H9 (cell line): ENCODE measurements around the gene ARVCF. TPM values are rescaled to one million over a fixed set of nuclear protein-coding genes. Genes with fewer than 3 reads are reported as not detected.

Experiments used
- DNase-seq: peaks from one replicate; pipeline ENCODE4 v3.0.0-alpha.2; 2017
- H2AFZ ChIP-seq: one replicate; pipeline ENCODE4 v1.6.1; 2013; ENCODE audit warnings: mild to moderate bottlenecking, low read length, control low read depth, moderate library complexity
- H2AK5ac ChIP-seq: 2 replicates; pipeline ENCODE4 v1.6.1; 2013; ENCODE audit warnings: low read length, control low read depth, mixed read lengths; ENCODE audit not compliant: insufficient read length
- H2BK120ac ChIP-seq: one replicate; pipeline ENCODE4 v1.6.1; 2013; ENCODE audit warnings: low read depth, mild to moderate bottlenecking, low read length, control low read depth, inconsistent platforms; ENCODE audit not compliant: poor library complexity, severe bottlenecking
- H2BK12ac ChIP-seq: 2 replicates; pipeline ENCODE4 v1.6.1; 2013; ENCODE audit warnings: low read length, control low read depth, mixed read lengths, low read depth; ENCODE audit not compliant: insufficient read length
- H2BK15ac ChIP-seq: 2 replicates; pipeline ENCODE4 v1.6.1; 2013; ENCODE audit warnings: low read depth, low read length, control low read depth
- H2BK20ac ChIP-seq: one replicate; pipeline ENCODE4 v1.6.1; 2013; ENCODE audit warnings: low read depth, mild to moderate bottlenecking, low read length, control low read depth, inconsistent platforms; ENCODE audit not compliant: poor library complexity, severe bottlenecking
- H2BK5ac ChIP-seq: 2 replicates; pipeline ENCODE4 v1.6.1; 2013; ENCODE audit warnings: low read length, control low read depth, mixed read lengths; ENCODE audit not compliant: insufficient read length
- H3K14ac ChIP-seq: 2 replicates; pipeline ENCODE4 v1.6.1; 2013; ENCODE audit warnings: low read length, control low read depth; ENCODE audit not compliant: insufficient read depth
- H3K18ac ChIP-seq: 2 replicates; pipeline ENCODE4 v1.6.1; 2013; ENCODE audit warnings: low read depth, mild to moderate bottlenecking, mixed read lengths, low read length, control low read depth; ENCODE audit not compliant: insufficient read length
- H3K23ac ChIP-seq: 2 replicates; pipeline ENCODE4 v1.6.1; 2013; ENCODE audit warnings: low read length, control low read depth, mixed read lengths, low read depth; ENCODE audit not compliant: insufficient read length
- H3K23me2 ChIP-seq: 2 replicates; pipeline ENCODE4 v1.6.1; 2013; ENCODE audit warnings: low read depth, mild to moderate bottlenecking, mixed read lengths, low read length, control low read depth; ENCODE audit not compliant: insufficient read length, poor library complexity, severe bottlenecking
- H3K27ac ChIP-seq: 2 replicates; pipeline ENCODE4 v1.5.1; 2013; ENCODE audit warnings: low read length, control low read depth, mixed read lengths, low read depth; ENCODE audit not compliant: insufficient read length
- H3K27me3 ChIP-seq: 2 replicates; pipeline ENCODE4 v1.6.1; 2013; ENCODE audit warnings: low read length, control low read depth, inconsistent platforms; ENCODE audit not compliant: insufficient read depth
- H3K4ac ChIP-seq: 2 replicates; pipeline ENCODE4 v1.6.1; 2013; ENCODE audit warnings: low read depth, mild to moderate bottlenecking, control low read depth, inconsistent platforms, low read length, moderate library complexity
- H3K4me1 ChIP-seq: 2 replicates; pipeline ENCODE4 v1.6.1; 2013; ENCODE audit warnings: low read length, control low read depth, inconsistent platforms; ENCODE audit not compliant: insufficient read depth
- H3K4me2 ChIP-seq: 2 replicates; pipeline ENCODE4 v1.6.1; 2013; ENCODE audit warnings: low read length, control low read depth, mixed read lengths; ENCODE audit not compliant: insufficient read length, insufficient read depth
- H3K56ac ChIP-seq: 2 replicates; pipeline ENCODE4 v1.6.1; 2013; ENCODE audit warnings: low read depth, mild to moderate bottlenecking, mixed read lengths, low read length, control low read depth; ENCODE audit not compliant: insufficient read length
- H3K79me1 ChIP-seq: 2 replicates; pipeline ENCODE4 v1.6.1; 2013; ENCODE audit warnings: low read depth, mild to moderate bottlenecking, moderate library complexity, low read length, control low read depth, inconsistent platforms; ENCODE audit not compliant: insufficient read depth, poor library complexity, severe bottlenecking
- H3K79me2 ChIP-seq: 2 replicates; pipeline ENCODE4 v1.6.1; 2013; ENCODE audit warnings: low read length, control low read depth, inconsistent platforms; ENCODE audit not compliant: insufficient read depth
- H3K9ac ChIP-seq: 2 replicates; pipeline ENCODE4 v1.6.1; 2013; ENCODE audit warnings: low read length, control low read depth, mixed read lengths; ENCODE audit not compliant: insufficient read length; ENCODE audit errors: extremely low read depth
- H3K9me3 ChIP-seq: one replicate; pipeline ENCODE4 v1.6.1; 2013; ENCODE audit warnings: low read depth, low read length, inconsistent platforms; ENCODE audit not compliant: control insufficient read depth
- H3T11ph ChIP-seq: one replicate; pipeline ENCODE4 v1.6.1; 2013; ENCODE audit warnings: mild to moderate bottlenecking, low read length, control low read depth, inconsistent platforms
- H4K20me1 ChIP-seq: one replicate; pipeline ENCODE4 v1.6.1; 2013; ENCODE audit not compliant: control insufficient read depth, insufficient read length, insufficient read depth
- H4K5ac ChIP-seq: 2 replicates; pipeline ENCODE4 v1.6.1; 2013; ENCODE audit warnings: low read depth, mild to moderate bottlenecking, mixed read lengths, low read length, control low read depth; ENCODE audit not compliant: insufficient read length
- H4K8ac ChIP-seq: replicated peaks from 2 replicates; pipeline ENCODE4 v1.6.1; 2013; ENCODE audit warnings: low read length, control low read depth, mixed read lengths, low read depth; ENCODE audit not compliant: insufficient read length
- H4K91ac ChIP-seq: 2 replicates; pipeline ENCODE4 v1.6.1; 2013; ENCODE audit warnings: low read depth, mild to moderate bottlenecking, moderate library complexity, mixed read lengths, low read length, control low read depth; ENCODE audit not compliant: insufficient read length
- H3K27ac Mint-ChIP-seq, 3 experiments: 2 replicates in 2 of 3; 3 replicates in 1 of 3; pipeline ENCODE4 v1.8.0; 2020 to 2021; ENCODE audit warnings: mixed read lengths in 3 of 3, mild to moderate bottlenecking in 1 of 3, moderate library complexity in 1 of 3
- H3K27me3 Mint-ChIP-seq: 2 replicates; pipeline ENCODE4 v1.8.0; 2021; ENCODE audit warnings: low read depth, mild to moderate bottlenecking, moderate library complexity, mixed read lengths
- H3K36me3 Mint-ChIP-seq, 3 experiments: 2 replicates in 2 of 3; 3 replicates in 1 of 3; pipeline ENCODE4 v1.8.0; 2020 to 2021; ENCODE audit warnings: low read depth in 3 of 3, mixed read lengths in 3 of 3; ENCODE audit not compliant: insufficient read depth in 1 of 3
- H3K4me1 Mint-ChIP-seq, 2 experiments: 2 replicates each; pipeline ENCODE4 v1.8.0; 2020; ENCODE audit warnings: mixed read lengths in 2 of 2
- H3K4me3 Mint-ChIP-seq, 2 experiments: 2 replicates in 1 of 2; 3 replicates in 1 of 2; pipeline ENCODE4 v1.8.0; 2020 to 2021; ENCODE audit warnings: mild to moderate bottlenecking in 2 of 2, mixed read lengths in 2 of 2, moderate library complexity in 1 of 2
- H3K9me3 Mint-ChIP-seq, 2 experiments: 2 replicates in 1 of 2; 3 replicates in 1 of 2; pipeline ENCODE4 v1.8.0; 2020; ENCODE audit warnings: mild to moderate bottlenecking in 2 of 2, mixed read lengths in 2 of 2, moderate library complexity in 1 of 2
- WGBS: extraction: QIAGEN DNeasy Blood & Tissue Kit; methylation state at CpG from one replicate; pipeline ENCODE4 v1.1.7; 2013; ENCODE audit warnings: missing lambda C conversion rate, low lambda C conversion rate, mixed read lengths; ENCODE audit not compliant: insufficient read length; ENCODE audit errors: extremely low coverage; 5-methylcytosine and 5-hydroxymethylcytosine counted together
- total RNA-seq: library from RNA; stranded (reverse); gene quantifications from 2 replicates; pipeline ENCODE4 v1.2.1, GENCODE V29; 2021
- TF ChIP-seq, protein P1 (sequence below): fragments of 200-600 bp; sonication (generic); conservative IDR thresholded peaks from 3 replicates; pipeline ENCODE4 v1.8.0; 2021; ENCODE audit warnings: antibody characterized with exemption, mild to moderate bottlenecking

ARVCF gene
- total RNA-seq, 1 experiment from 2014 or later: 40.7 TPM

DNA sequence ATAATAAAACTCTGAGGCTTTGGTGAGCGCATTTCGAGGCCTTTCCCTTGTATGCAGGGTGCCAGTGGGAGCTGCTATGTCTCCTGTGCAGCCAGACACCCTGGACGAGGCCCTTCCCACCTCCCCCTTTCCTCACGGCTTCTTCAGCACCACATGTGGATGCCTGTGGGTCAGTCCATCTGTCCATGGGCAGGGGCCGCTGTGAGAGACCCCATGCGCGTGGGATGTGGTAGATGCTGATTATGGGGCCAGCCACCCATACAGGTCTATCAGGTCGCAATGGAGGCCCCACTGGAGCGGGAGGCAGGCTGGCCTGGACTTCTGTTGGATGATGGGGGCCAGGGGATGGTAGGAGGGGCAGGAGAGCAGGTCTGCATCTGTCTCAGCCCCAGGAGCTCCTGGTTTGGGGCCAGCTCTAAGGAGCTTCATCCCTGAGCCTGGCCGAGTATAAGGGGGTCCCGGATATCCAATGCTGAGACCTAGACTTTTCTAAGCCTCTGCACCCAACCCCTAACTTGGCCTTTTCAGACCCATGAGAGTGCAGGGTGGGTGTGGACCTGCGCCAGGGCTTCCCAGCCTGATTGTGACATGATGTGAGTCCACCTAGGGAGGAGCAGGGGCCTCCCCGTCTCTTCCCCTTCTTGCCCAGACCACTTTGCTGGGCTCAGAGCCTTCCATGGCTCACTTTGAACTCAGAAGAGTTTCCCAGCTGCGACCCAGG, 49.4 kb upstream of the ARVCF start:
- peaks cover 0 to 3% (median 2%) of the 10 kb centered on the region in 3 experiments; a peak in 2 of 7 replicates for H3K36me3 Mint-ChIP-seq
- Histone ChIP-seq H3K56ac (no peak overlapping the region), H3K4me2 (no peak overlapping the region), H3K79me2 (no peaks in the 10 kb centered on the region), H3K18ac (no peak overlapping the region), H3K23me2 (no peaks in the 10 kb centered on the region), H2BK12ac (no peak overlapping the region), H3K27ac (no peak overlapping the region), H3K23ac (no peak overlapping the region), H4K91ac (no peak overlapping the region), H3K9ac (no peak overlapping the region), H2BK5ac (no peak overlapping the region), H3K27me3 (no peaks in the 10 kb centered on the region), H3T11ph (no peak overlapping the region), H2AFZ (no peak overlapping the region), H2AK5ac (no peak overlapping the region), H4K5ac (no peak overlapping the region), H2BK20ac (no peak overlapping the region), H2BK15ac (no peak overlapping the region), H3K4me1 (no peaks in the 10 kb centered on the region), H3K9me3 (no peaks in the 10 kb centered on the region), H4K8ac (no peak overlapping the region), H3K79me1 (no peaks in the 10 kb centered on the region), H3K4ac (no peak overlapping the region), H4K20me1 (no peaks in the 10 kb centered on the region), H3K14ac (no peak overlapping the region), H2BK120ac (no peak overlapping the region)
- H3K4me1 Mint-ChIP-seq: no peaks in the 10 kb centered on the region
- DNase-seq: no peak
- TF ChIP-seq, protein P1, sequence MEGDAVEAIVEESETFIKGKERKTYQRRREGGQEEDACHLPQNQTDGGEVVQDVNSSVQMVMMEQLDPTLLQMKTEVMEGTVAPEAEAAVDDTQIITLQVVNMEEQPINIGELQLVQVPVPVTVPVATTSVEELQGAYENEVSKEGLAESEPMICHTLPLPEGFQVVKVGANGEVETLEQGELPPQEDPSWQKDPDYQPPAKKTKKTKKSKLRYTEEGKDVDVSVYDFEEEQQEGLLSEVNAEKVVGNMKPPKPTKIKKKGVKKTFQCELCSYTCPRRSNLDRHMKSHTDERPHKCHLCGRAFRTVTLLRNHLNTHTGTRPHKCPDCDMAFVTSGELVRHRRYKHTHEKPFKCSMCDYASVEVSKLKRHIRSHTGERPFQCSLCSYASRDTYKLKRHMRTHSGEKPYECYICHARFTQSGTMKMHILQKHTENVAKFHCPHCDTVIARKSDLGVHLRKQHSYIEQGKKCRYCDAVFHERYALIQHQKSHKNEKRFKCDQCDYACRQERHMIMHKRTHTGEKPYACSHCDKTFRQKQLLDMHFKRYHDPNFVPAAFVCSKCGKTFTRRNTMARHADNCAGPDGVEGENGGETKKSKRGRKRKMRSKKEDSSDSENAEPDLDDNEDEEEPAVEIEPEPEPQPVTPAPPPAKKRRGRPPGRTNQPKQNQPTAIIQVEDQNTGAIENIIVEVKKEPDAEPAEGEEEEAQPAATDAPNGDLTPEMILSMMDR: no peak
- H3K9me3 Mint-ChIP-seq: no peaks in the 10 kb centered on the region
- H3K27ac Mint-ChIP-seq: no peak overlapping the region
- H3K4me3 Mint-ChIP-seq: no peak overlapping the region
- no CpG with 5 or more reads among the region's 14 CpGs for WGBS
- H3K27me3 Mint-ChIP-seq: peaks cover 20% of the 10 kb centered on the region
